ENCODE results near the gene HIP1. TPM values are rescaled to one million over a fixed set of nuclear protein-coding genes. Genes with fewer than 3 reads are reported as not detected.
"Not testable (repeated sequence)": the region's sequence is repeated elsewhere in the genome, so short reads cannot be mapped to it uniquely, and the experiment has no call there.

HIP1 gene
- total and polyA plus RNA-seq, 5 experiments from 2014 or later = 0.13 to 2.1 (median 1.6) TPM

GRCh38 chr7:75624134-75624832 lies 114.5 kb downstream of the HIP1 start:
- Mint-ChIP-seq H3K36me3 (peaks cover 0 to 21% (median 16%) of the 10 kb centered on the region in 3 donors), H3K27me3 (peaks cover 0 to 3% (median 0%) of the 10 kb centered on the region in 5 donors), H3K4me3 (no peak overlapping the region), H3K9me3 (peaks cover 4 to 31% (median 13%) of the 10 kb centered on the region in 9 donors), H3K4me1 (peaks cover 0 to 46% (median under 1%) of the 10 kb centered on the region in 4 donors), H3K27ac (no peak overlapping the region)
- DNase-seq = no peak
- no peak for ATAC-seq
- POLR2A ChIA-PET = no interaction called here

GRCh38 chr7:75623390-75624133 lies 115.2 kb downstream of the HIP1 start:
- H3K9me3 Mint-ChIP-seq = peaks cover 4 to 24% (median 13%) of the 10 kb centered on the region in 9 donors
- POLR2A ChIA-PET = no interaction called here
- H3K27me3 Mint-ChIP-seq = peaks cover 0 to 3% (median 0%) of the 10 kb centered on the region in 5 donors
- H3K4me1 Mint-ChIP-seq = peaks cover 4 to 53% (median 5%) of the 10 kb centered on the region in 4 donors
- H3K4me3 Mint-ChIP-seq = no peak overlapping the region
- DNase-seq = no peak
- no peak overlapping the region for H3K27ac Mint-ChIP-seq
- H3K36me3 Mint-ChIP-seq = peaks cover 0 to 18% (median 16%) of the 10 kb centered on the region in 3 donors
- no peak for ATAC-seq

GRCh38 chr7:75621124-75621523 lies 117.6 kb downstream of the HIP1 start:
- no peak for DNase-seq
- Mint-ChIP-seq H3K9me3 (peaks cover 0 to 5% (median 3%) of the 10 kb centered on the region in 9 donors), H3K27me3 (peaks cover 0 to 3% (median 0%) of the 10 kb centered on the region in 5 donors), H3K36me3 (peaks cover 0 to 3% (median 3%) of the 10 kb centered on the region in 3 donors), H3K27ac (peak overlapping the region in 1 of 10 donors; percentile 56), H3K4me3 (no peak overlapping the region), H3K4me1 (peaks cover 13 to 75% (median 22%) of the 10 kb centered on the region in 4 donors)
- ATAC-seq = no peak
- POLR2A ChIA-PET = interaction anchor here (0.6 to 1.1 kb wide), 2 partner anchors 116 to 118 kb away, joined by 3 to 6 read pairs; no protein-coding TSS in a partner anchor

- Mint-ChIP-seq H3K27me3 (peaks cover 0 to 3% (median 0%) of the 10 kb centered on the region in 5 donors), H3K4me3 (peak overlapping the region in 1 of 10 donors; percentile 5), H3K36me3 (no peaks in the 10 kb centered on the region), H3K4me1 (peaks cover 13 to 76% (median 23%) of the 10 kb centered on the region in 4 donors), H3K9me3 (peaks cover 0 to 1% (median 0%) of the 10 kb centered on the region in 9 donors), H3K27ac (peak overlapping the region in 1 of 10 donors; percentile 48)
- POLR2A ChIA-PET = no interaction called here
- DNase-seq (no peak), ATAC-seq (no peak)
Observed at GRCh38 chr7:75619636-75620035, 119.1 kb downstream of the HIP1 start.

GRCh38 chr7:75617634-75618234 lies 121.0 kb downstream of the HIP1 start:
- Mint-ChIP-seq H3K36me3 (no peaks in the 10 kb centered on the region), H3K4me1 (peaks cover 13 to 67% (median 23%) of the 10 kb centered on the region in 4 donors), H3K27me3 (no peaks in the 10 kb centered on the region), H3K27ac (peak overlapping the region; percentile 13 to 80 (median 58)), H3K9me3 (no peaks in the 10 kb centered on the region), H3K4me3 (peak overlapping the region; percentile 63 to 88 (median 85))
- peak in 9 of 10 donors; percentile 11 to 69 (median 61) for DNase-seq
- POLR2A ChIA-PET = interaction anchor here (0.5 to 0.9 kb wide), 3 partner anchors 11 to 110 kb away, joined by 3 to 4 read pairs (median 4); no protein-coding TSS in a partner anchor
- peak; percentile 93 to 95 for ATAC-seq

- Mint-ChIP-seq H3K27ac (peak overlapping the region in 1 of 10 donors; percentile 53), H3K27me3 (no peaks in the 10 kb centered on the region), H3K4me3 (no peak overlapping the region), H3K4me1 (peaks cover 13 to 59% (median 23%) of the 10 kb centered on the region in 4 donors), H3K36me3 (no peaks in the 10 kb centered on the region), H3K9me3 (no peaks in the 10 kb centered on the region)
- ATAC-seq (no peak), DNase-seq (no peak)
- POLR2A ChIA-PET = interaction anchor here (0.7 kb wide), 2 partner anchors 10 to 35 kb away, joined by 4 read pairs; no protein-coding TSS in a partner anchor
Observed at GRCh38 chr7:75616421-75617167, 122.1 kb downstream of the HIP1 start.

- Mint-ChIP-seq H3K4me3 (no peak overlapping the region), H3K4me1 (peaks cover 11 to 38% (median 23%) of the 10 kb centered on the region in 4 donors), H3K9me3 (no peaks in the 10 kb centered on the region), H3K27ac (no peak overlapping the region), H3K27me3 (no peaks in the 10 kb centered on the region), H3K36me3 (no peaks in the 10 kb centered on the region)
- POLR2A ChIA-PET = no interaction called here
- no peak for DNase-seq
- ATAC-seq = no peak
Observed at GRCh38 chr7:75614401-75614800, 124.3 kb downstream of the HIP1 start.

GRCh38 chr7:75613351-75613750 lies 125.4 kb downstream of the HIP1 start:
- ATAC-seq (no peak), DNase-seq (no peak)
- Mint-ChIP-seq H3K36me3 (no peaks in the 10 kb centered on the region), H3K27me3 (no peaks in the 10 kb centered on the region), H3K4me1 (peaks cover 8 to 28% (median 16%) of the 10 kb centered on the region in 4 donors), H3K27ac (peak overlapping the region in 1 of 10 donors; percentile 35), H3K9me3 (no peaks in the 10 kb centered on the region), H3K4me3 (no peak overlapping the region)
- POLR2A ChIA-PET = no interaction called here

GRCh38 chr7:75611557-75612178 lies 127.1 kb downstream of the HIP1 start:
- POLR2A ChIA-PET = no interaction called here
- no peak for ATAC-seq
- H3K27ac Mint-ChIP-seq = peak overlapping the region in 1 of 10 donors; percentile 34

GRCh38 chr7:75609416-75609815 lies 129.3 kb downstream of the HIP1 start:
- not testable (repeated sequence) for ATAC-seq, H3K27ac Mint-ChIP-seq

More at GRCh38 chr7:75611557-75612178, 127.1 kb downstream of the HIP1 start:
- H3K4me1 Mint-ChIP-seq = peaks cover 0 to 11% (median 3%) of the 10 kb centered on the region in 4 donors
- H3K9me3 Mint-ChIP-seq = no peaks in the 10 kb centered on the region
- no peak for DNase-seq
- no peak overlapping the region for H3K4me3 Mint-ChIP-seq
- H3K36me3 Mint-ChIP-seq = no peaks in the 10 kb centered on the region
- H3K27me3 Mint-ChIP-seq = no peaks in the 10 kb centered on the region

GRCh38 chr7:75608451-75609122 lies 130.2 kb downstream of the HIP1 start:
- H3K27me3 Mint-ChIP-seq = peaks cover 0 to 3% (median 0%) of the 10 kb centered on the region in 5 donors
- no peak for DNase-seq
- no peak for ATAC-seq
- no peaks in the 10 kb centered on the region for H3K9me3 Mint-ChIP-seq
- H3K4me3 Mint-ChIP-seq = no peak overlapping the region
- POLR2A ChIA-PET = no interaction called here
- H3K4me1 Mint-ChIP-seq = peaks cover 0 to 2% (median under 1%) of the 10 kb centered on the region in 4 donors
- no peak overlapping the region for H3K27ac Mint-ChIP-seq
- no peaks in the 10 kb centered on the region for H3K36me3 Mint-ChIP-seq

More at GRCh38 chr7:75609416-75609815, 129.3 kb downstream of the HIP1 start:
- H3K4me1 Mint-ChIP-seq, H3K4me3 Mint-ChIP-seq, H3K9me3 Mint-ChIP-seq, DNase-seq, H3K36me3 Mint-ChIP-seq, H3K27me3 Mint-ChIP-seq: not testable (repeated sequence)
- POLR2A ChIA-PET = interaction anchor here (0.6 kb wide), 1 partner anchor 120 kb away, joined by 5 read pairs; no protein-coding TSS in a partner anchor

Data from naive thymus-derived CD8-positive, alpha-beta T cell (primary cell).